NAMALWA (cell line): ENCODE data around the gene TLCD4.
"Not testable (repeated sequence)": the region's sequence is repeated elsewhere in the genome, so short reads cannot be mapped to it uniquely, and the experiment has no call there.

ENCODE experiments used
- DNase-seq: peaks from one replicate; pipeline ENCODE4 v3.0.0-alpha.2; 2015; ENCODE audit warnings: low spot score

Gene TLCD4

GRCh38 chr1:95117207-95118066 lies at the start of gene TLCD4:
Gene TLCD4 (plus strand): TSS chr1:95117355. CDS start chr1:95143902, 26,547 bp downstream.
- peak; percentile 34 for DNase-seq

GRCh38 chr1:95067568-95067967 lies 49.6 kb upstream of the TLCD4 start:
- DNase-seq = no peak

GRCh38 chr1:95068956-95069709 lies 48.0 kb upstream of the TLCD4 start:
- DNase-seq = no peak

- no peak for DNase-seq
Observed at GRCh38 chr1:95069710-95070093, 47.5 kb upstream of the TLCD4 start.

- no peak for DNase-seq
Observed at GRCh38 chr1:95071539-95071938, 45.6 kb upstream of the TLCD4 start.

- DNase-seq = no peak
Observed at GRCh38 chr1:95072117-95072516, 45.0 kb upstream of the TLCD4 start.

GRCh38 chr1:95072532-95073419 lies 44.4 kb upstream of the TLCD4 start, which contains the start of gene ALG14:
Gene ALG14 (minus strand): TSS chr1:95072951. CDS start chr1:95072898, 53 bp downstream.
- DNase-seq = peak; percentile 94

- DNase-seq = no peak
Observed at GRCh38 chr1:95073446-95073845, 43.7 kb upstream of the TLCD4 start.

GRCh38 chr1:95076034-95076433 lies 41.1 kb upstream of the TLCD4 start:
- no peak for DNase-seq

- no peak for DNase-seq
Observed at GRCh38 chr1:95080446-95080845, 36.7 kb upstream of the TLCD4 start.

- DNase-seq = no peak
Observed at GRCh38 chr1:95080879-95081278, 36.3 kb upstream of the TLCD4 start.

GRCh38 chr1:95084317-95085176 lies 32.6 kb upstream of the TLCD4 start:
- DNase-seq = peak; percentile 76

- DNase-seq = no peak
Observed at GRCh38 chr1:95085376-95085775, 31.8 kb upstream of the TLCD4 start.

GRCh38 chr1:95086949-95087533 lies 30.1 kb upstream of the TLCD4 start:
- DNase-seq = no peak

GRCh38 chr1:95088303-95088702 lies 28.9 kb upstream of the TLCD4 start:
- DNase-seq = no peak

- no peak for DNase-seq
Observed at GRCh38 chr1:95089650-95090287, 27.4 kb upstream of the TLCD4 start.

GRCh38 chr1:95091290-95091689 lies 25.9 kb upstream of the TLCD4 start:
- not testable (repeated sequence) for DNase-seq

- DNase-seq = not testable (repeated sequence)
Observed at GRCh38 chr1:95092891-95093290, 24.3 kb upstream of the TLCD4 start.

GRCh38 chr1:95093296-95093695 lies 23.9 kb upstream of the TLCD4 start:
- no peak for DNase-seq

- no peak for DNase-seq
Observed at GRCh38 chr1:95094923-95095322, 22.2 kb upstream of the TLCD4 start.
